ENCODE data around the gene PPP1R37. TPM values are rescaled to one million over a fixed set of nuclear protein-coding genes. Genes with fewer than 3 reads are reported as not detected.

The PPP1R37 gene
- total RNA-seq, 1 experiment from 2014 or later, result 25.1 TPM

- no peak for DNase-seq (ENCODE audit: low spot score)
Measured at GRCh38 chr19:45169602-45170001, 76.6 kb downstream of the PPP1R37 start.

GRCh38 chr19:45170146-45171106 lies 77.4 kb downstream of the PPP1R37 start:
- no peak for DNase-seq (ENCODE audit: low spot score)

DNA sequence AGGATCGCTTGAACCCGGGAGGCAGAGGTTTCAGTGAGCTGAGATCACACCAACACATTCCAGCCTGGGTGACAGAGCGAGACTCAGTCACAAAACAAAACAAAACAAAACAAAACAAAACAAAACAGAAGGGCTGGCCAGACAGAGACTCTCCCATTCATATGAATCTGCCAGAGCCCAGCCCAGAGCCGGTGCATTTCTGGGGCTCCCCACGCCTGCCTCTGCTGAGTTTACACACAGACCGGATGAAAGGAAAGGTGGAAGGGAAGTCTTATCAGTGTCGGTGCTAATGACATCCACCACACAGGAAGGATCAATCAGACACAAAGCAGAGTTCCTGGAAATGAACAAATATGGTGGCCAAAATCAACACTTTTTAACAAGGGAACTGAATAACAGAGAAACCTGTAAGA lies 78.2 kb downstream of the PPP1R37 start:
- no peak for DNase-seq (ENCODE audit: low spot score)

DNA sequence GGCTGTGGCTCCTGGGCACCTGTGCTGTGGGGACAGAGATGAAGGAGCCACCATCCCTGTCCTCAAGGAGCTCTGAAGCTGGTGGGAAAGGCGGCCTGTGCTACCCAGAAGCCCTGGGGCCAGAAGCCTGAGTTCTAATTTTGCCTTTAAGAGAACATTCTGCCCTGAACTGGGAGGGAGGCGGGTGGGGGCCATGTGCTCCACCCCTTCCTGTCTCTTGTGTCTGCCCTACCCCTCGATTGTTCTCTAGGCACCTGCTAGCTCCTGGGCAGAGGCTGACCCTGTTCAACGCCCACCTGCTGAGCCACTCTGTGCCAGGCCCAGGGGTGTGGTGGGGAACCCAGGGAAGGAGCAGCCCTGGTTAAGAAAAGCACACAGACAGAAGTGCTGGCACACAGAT lies 79.2 kb downstream of the PPP1R37 start:
- DNase-seq (ENCODE audit: low spot score), result no peak

DNA sequence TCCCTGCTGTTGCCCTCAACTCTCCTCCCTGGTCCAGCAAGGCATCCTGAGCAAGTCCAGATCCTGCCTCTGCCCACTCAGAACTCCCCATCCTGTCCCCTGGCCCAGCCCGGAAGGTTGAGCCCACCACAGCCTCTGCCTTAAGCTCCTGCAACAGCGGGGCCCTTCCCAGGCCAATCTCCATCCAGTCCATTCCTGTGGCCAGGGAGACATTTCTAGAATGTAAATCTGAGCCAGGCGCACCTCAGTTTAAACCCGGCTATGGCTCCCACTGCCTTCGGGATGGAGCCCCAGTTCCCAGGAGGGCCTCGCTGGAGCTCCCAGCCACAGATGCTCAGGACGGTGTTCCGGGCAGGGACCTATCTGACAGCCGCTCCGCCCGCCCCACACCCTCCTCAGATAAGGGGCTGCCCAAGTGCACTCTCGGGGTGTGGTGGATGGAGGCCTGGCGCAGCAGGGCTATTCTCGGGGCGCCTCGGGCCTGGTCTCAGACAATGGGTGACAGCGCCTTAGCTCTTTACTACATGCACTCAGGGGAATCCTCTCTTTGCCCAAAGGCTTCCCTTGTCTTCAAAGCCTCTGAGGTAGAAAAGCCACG lies 79.7 kb downstream of the PPP1R37 start:
- DNase-seq (ENCODE audit: low spot score), result no peak

- DNase-seq (ENCODE audit: low spot score), result peak; percentile 26
Measured at GRCh38 chr19:45173816-45174215, 80.8 kb downstream of the PPP1R37 start.

GRCh38 chr19:45175515-45176345 lies 82.8 kb downstream of the PPP1R37 start:
- no peak for DNase-seq (ENCODE audit: low spot score)

GRCh38 chr19:45177817-45178261 lies 84.9 kb downstream of the PPP1R37 start, which contains the start of gene TRAPPC6A:
Gene TRAPPC6A (minus strand): TSS chr19:45178237. CDS start chr19:45178218, 19 bp downstream.
- no peak for DNase-seq (ENCODE audit: low spot score)

GRCh38 chr19:45178262-45179071 lies 85.5 kb downstream of the PPP1R37 start, which contains the start of gene BLOC1S3:
Gene BLOC1S3 (plus strand): TSS chr19:45178784. CDS start chr19:45179297, 513 bp downstream.
- DNase-seq (ENCODE audit: low spot score), result peak; percentile 98

DNA sequence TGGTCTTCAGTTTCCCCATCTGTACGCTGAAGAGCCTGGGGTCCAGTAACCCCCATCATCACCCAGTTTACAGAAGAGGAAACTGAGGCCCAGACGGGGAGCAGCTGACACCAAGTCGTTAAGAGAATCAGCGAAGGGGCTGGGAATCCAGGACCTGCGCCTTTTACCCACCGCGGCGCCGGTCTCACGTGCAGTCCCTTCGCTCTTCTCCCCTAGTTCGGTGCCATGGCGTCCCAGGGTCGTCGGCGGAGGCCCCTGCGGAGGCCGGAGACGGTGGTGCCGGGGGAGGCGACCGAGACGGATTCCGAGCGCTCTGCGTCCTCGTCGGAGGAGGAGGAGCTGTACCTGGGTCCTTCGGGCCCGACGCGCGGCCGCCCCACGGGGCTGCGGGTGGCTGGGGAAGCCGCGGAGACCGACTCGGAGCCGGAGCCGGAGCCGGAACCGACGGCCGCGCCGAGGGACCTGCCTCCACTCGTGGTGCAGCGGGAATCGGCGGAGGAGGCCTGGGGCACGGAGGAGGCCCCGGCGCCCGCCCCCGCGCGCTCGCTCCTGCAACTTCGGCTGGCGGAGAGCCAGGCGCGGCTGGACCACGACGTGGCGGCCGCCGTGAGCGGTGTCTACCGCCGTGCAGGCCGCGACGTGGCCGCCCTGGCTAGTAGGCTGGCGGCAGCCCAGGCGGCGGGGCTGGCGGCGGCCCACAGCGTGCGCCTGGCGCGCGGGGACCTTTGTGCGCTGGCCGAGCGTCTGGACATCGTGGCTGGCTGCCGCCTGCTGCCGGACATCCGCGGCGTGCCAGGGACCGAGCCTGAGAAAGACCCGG lies 86.3 kb downstream of the PPP1R37 start:
- no peak for DNase-seq (ENCODE audit: low spot score)

- DNase-seq (ENCODE audit: low spot score), result no peak
Measured at GRCh38 chr19:45179892-45180370, 87.0 kb downstream of the PPP1R37 start.

- no peak for DNase-seq (ENCODE audit: low spot score)
Measured at GRCh38 chr19:45180936-45181335, 88.0 kb downstream of the PPP1R37 start.

DNA sequence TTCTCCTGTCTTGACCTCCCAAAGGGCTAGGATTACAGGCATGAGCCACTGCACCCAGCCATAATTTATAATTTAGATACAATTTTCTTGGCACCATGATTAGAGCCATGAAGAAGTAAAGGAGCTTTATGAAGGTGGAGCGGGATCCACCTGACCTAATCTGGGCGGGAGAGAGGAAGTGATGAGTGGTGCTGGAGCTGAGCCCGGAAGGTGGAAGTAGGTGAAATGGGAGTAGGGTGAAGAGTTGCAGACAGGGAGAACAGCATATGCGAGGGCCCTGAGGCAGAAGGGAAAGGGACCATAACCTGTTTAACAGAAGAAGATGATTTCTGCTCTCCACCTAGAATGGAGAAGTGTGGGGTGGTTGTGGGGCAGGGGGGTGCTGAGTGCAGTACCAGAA lies 89.8 kb downstream of the PPP1R37 start:
- DNase-seq (ENCODE audit: low spot score), result no peak

DNA sequence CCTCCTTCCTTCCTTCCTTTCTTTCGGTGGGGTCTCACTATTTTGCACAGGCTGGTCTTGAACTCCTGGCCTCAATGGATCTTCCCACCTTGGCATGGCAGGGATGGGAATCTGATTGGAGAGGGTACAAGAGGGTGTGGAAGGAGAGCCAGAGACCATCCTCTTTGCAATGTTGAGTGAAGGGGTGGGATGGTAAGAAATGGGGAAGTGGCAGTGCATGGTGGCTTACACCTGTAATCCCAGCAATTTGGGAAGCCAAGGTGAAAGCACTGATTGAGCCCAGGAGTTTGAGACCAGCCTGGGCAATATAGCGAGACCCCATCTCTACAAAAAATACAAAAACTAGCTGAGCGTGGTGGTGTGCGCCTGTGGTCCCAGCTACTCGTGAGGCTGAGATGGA lies 91.1 kb downstream of the PPP1R37 start:
- DNase-seq (ENCODE audit: low spot score), result no peak

GRCh38 chr19:45186509-45187334 lies 93.7 kb downstream of the PPP1R37 start:
- no peak for DNase-seq (ENCODE audit: low spot score)

DNA sequence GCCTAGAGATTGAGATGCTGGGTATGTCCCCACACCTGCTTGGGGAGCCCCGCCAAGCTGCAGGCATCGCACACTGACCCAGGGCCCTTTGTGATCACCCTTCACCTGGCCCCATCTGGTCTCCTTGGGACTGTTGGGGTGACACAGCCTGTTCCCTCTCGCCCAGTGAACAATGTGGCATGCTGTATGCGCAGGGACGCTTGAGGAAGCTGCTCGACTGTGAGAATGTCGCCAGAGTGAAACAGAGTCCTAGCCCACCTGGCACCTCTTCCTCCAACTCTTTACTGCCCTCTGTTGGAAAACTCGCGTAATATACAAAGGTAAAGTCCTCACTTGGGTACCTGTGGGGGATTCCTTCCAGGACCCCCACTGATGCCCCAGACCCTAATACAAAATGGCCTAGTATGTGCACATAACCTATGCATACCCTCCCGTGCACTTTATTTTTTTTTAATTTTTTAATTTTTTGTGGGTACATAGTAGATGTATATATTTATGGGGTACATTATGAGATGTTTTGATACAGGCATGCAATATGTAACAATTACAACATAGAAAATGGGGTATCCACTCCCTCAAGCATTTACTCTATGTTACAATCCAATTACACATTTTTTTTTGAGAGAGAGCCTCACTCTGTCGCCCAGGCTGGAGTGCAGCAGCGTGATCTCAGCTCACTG lies 94.6 kb downstream of the PPP1R37 start:
- DNase-seq (ENCODE audit: low spot score), result no peak

GRCh38 chr19:45189971-45190370 lies 97.0 kb downstream of the PPP1R37 start:
- no peak for DNase-seq (ENCODE audit: low spot score)

- no peak for DNase-seq (ENCODE audit: low spot score)
Measured at GRCh38 chr19:45191375-45191774, 98.4 kb downstream of the PPP1R37 start.
